Measurements from ENCODE around the gene NIF3L1.

The NIF3L1 gene

DNA sequence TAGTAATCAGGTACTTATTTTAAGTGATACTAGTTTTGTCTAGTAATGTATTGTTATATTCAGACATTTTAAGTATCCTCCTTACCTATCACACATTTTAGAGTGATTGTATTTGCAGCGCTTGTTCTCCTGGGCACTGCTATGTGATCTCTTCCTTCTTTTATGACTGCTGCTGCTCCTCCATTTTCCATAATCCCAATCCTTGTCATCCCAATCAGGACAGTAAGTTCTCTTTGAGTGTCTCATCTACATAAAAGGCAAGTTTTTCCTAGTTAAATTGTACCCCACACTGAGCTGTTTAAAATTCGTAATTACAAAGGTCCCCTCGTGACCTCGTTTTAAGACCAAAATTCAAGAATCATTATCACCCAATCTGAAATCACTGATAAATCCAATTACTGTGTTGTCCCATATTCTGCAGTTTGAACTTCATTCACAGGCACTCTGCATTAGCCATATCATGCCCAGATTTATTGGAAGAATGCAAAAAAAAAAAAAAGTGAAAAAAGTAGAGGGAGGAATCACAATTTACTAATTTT, 27.5 kb upstream of the NIF3L1 start:
- H3K4me2 ChIP-seq (ENCODE audit: low read depth, low read length) = peak overlapping the region; percentile 91

DNA sequence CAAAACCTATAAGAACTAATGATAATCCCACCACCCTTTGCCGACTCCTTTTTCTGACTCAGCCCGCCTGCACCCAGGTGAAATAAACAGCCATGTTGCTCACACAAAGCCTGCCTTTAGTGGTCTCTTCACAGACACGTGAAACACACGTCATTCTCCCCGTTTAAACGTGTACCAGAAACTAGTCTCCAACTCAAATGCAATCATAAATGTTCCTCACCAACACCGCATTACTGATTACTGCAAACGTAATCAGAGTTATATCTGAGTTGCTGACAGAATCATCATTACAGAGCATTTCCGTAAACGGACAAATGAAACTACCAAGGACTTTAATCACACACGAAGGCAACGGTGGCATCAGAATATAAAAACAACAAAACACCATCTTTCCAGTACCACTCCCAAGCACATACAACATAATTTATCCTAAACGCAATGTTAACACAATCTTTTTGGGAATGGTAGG, 26.6 kb upstream of the NIF3L1 start:
- Histone ChIP-seq H3K79me2 (ENCODE audit: low read length) (peaks cover 70% of the 10 kb centered on the region), H4K20me1 (ENCODE audit: insufficient read depth, low read length) (peaks cover 42% of the 10 kb centered on the region), H3F3A (ENCODE audit: insufficient read depth, low read length) (peaks cover 11% of the 10 kb centered on the region), H3K9ac (ENCODE audit: low read length) (peak overlapping the region; percentile 99), H3K4me3 (ENCODE audit: low read length) (peak overlapping the region; percentile 87), H3K4me1 (ENCODE audit: low read length) (peaks cover 16% of the 10 kb centered on the region), H3K27me3 (replicated peaks; ENCODE audit: insufficient read depth, low read length) (no peaks in the 10 kb centered on the region), H3K4me2 (ENCODE audit: low read depth, low read length) (peak overlapping the region; percentile 91), H2AFZ (ENCODE audit: low read length) (no peak overlapping the region), H3K36me3 (replicated peaks; ENCODE audit: insufficient read depth, low read length) (peaks cover 37% of the 10 kb centered on the region), H3K9me3 (replicated peaks; ENCODE audit: insufficient read depth, low read length) (no peaks in the 10 kb centered on the region), H3K9me2 (replicated peaks; ENCODE audit: insufficient read depth, low read length) (no peaks in the 10 kb centered on the region), H3K27ac (ENCODE audit: low read length) (peak overlapping the region; percentile 97; the same call in 1 of the 2 replicates)
- TF ChIP-seq EZH2phosphoT487 (IDR thresholded peaks at IDR 0.05; ENCODE audit: low read length) (no peak), EZH2 (optimal IDR thresholded peaks at IDR 0.05; ENCODE audit: low read depth, low read length) (no peak)
- TF ChIP-seq, protein P1, sequence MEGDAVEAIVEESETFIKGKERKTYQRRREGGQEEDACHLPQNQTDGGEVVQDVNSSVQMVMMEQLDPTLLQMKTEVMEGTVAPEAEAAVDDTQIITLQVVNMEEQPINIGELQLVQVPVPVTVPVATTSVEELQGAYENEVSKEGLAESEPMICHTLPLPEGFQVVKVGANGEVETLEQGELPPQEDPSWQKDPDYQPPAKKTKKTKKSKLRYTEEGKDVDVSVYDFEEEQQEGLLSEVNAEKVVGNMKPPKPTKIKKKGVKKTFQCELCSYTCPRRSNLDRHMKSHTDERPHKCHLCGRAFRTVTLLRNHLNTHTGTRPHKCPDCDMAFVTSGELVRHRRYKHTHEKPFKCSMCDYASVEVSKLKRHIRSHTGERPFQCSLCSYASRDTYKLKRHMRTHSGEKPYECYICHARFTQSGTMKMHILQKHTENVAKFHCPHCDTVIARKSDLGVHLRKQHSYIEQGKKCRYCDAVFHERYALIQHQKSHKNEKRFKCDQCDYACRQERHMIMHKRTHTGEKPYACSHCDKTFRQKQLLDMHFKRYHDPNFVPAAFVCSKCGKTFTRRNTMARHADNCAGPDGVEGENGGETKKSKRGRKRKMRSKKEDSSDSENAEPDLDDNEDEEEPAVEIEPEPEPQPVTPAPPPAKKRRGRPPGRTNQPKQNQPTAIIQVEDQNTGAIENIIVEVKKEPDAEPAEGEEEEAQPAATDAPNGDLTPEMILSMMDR (IDR thresholded peaks at IDR 0.05; ENCODE audit: low read length) = no peak
- DNase-seq = peak; percentile 64

More for the DNA sequence above, 27.5 kb upstream of the NIF3L1 start:
- H3K4me1 ChIP-seq (ENCODE audit: low read length) = peaks cover 16% of the 10 kb centered on the region
- H4K20me1 ChIP-seq (ENCODE audit: insufficient read depth, low read length) = peaks cover 42% of the 10 kb centered on the region
- peaks cover 15% of the 10 kb centered on the region for H3F3A ChIP-seq (ENCODE audit: insufficient read depth, low read length)
- DNase-seq = no peak
- H3K9ac ChIP-seq (ENCODE audit: low read length) = peak overlapping the region; percentile 99; the same call in 1 of the 2 replicates
- TF ChIP-seq EZH2 (optimal IDR thresholded peaks at IDR 0.05; ENCODE audit: low read depth, low read length) (no peak), EZH2phosphoT487 (IDR thresholded peaks at IDR 0.05; ENCODE audit: low read length) (no peak)
- TF ChIP-seq, protein P1 (IDR thresholded peaks at IDR 0.05; ENCODE audit: low read length) = no peak
- H3K9me3 ChIP-seq (replicated peaks; ENCODE audit: insufficient read depth, low read length) = no peaks in the 10 kb centered on the region
- H3K79me2 ChIP-seq (ENCODE audit: low read length) = peaks cover 79% of the 10 kb centered on the region
- H3K9me2 ChIP-seq (replicated peaks; ENCODE audit: insufficient read depth, low read length) = no peaks in the 10 kb centered on the region
- H2AFZ ChIP-seq (ENCODE audit: low read length) = no peak overlapping the region
- no peaks in the 10 kb centered on the region for H3K27me3 ChIP-seq (replicated peaks; ENCODE audit: insufficient read depth, low read length)
- H3K36me3 ChIP-seq (replicated peaks; ENCODE audit: insufficient read depth, low read length) = peaks cover 44% of the 10 kb centered on the region
- H3K27ac ChIP-seq (ENCODE audit: low read length) = no peak overlapping the region
- H3K4me3 ChIP-seq (ENCODE audit: low read length) = peak overlapping the region; percentile 87

DNA sequence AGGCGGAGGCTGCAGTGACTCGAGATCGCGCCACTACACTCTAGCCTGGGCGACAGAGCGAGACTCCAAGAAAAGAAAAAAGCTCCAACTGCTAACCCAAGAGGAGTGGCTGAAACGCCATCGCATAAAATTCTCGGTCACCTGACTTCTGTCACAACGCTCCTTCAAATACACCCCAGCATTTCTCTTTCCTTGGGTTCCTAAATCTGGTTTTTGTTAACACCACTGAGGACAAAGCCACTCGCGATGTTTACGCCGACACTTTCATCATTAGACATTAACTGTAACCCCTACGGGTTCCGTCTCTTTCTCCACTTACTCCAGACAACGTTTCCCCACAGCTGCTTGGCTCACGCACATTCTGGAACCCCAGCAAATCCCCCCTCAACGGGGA, 25.4 kb upstream of the NIF3L1 start:
- Histone ChIP-seq H3K4me3 (ENCODE audit: low read length) (peak overlapping the region; percentile 87), H3K9ac (ENCODE audit: low read length) (peak overlapping the region; percentile 99), H3K9me2 (replicated peaks; ENCODE audit: insufficient read depth, low read length) (no peaks in the 10 kb centered on the region), H3F3A (ENCODE audit: insufficient read depth, low read length) (peaks cover 11% of the 10 kb centered on the region), H2AFZ (ENCODE audit: low read length) (no peak overlapping the region; the same call in 1 of the 2 replicates), H3K27ac (ENCODE audit: low read length) (peak overlapping the region; percentile 97), H3K4me2 (ENCODE audit: low read depth, low read length) (peak overlapping the region; percentile 91; the same call in 1 of the 2 replicates), H3K9me3 (replicated peaks; ENCODE audit: insufficient read depth, low read length) (no peaks in the 10 kb centered on the region), H4K20me1 (ENCODE audit: insufficient read depth, low read length) (peaks cover 42% of the 10 kb centered on the region), H3K79me2 (ENCODE audit: low read length) (peaks cover 58% of the 10 kb centered on the region), H3K27me3 (replicated peaks; ENCODE audit: insufficient read depth, low read length) (no peaks in the 10 kb centered on the region), H3K36me3 (replicated peaks; ENCODE audit: insufficient read depth, low read length) (peaks cover 27% of the 10 kb centered on the region; the same call in 1 of the 2 replicates), H3K4me1 (ENCODE audit: low read length) (peaks cover 16% of the 10 kb centered on the region)
- no peak for TF ChIP-seq EZH2 (optimal IDR thresholded peaks at IDR 0.05; ENCODE audit: low read depth, low read length)
- DNase-seq = no peak
